Measurements from ENCODE around the gene LBX2.

Gene LBX2

DNA sequence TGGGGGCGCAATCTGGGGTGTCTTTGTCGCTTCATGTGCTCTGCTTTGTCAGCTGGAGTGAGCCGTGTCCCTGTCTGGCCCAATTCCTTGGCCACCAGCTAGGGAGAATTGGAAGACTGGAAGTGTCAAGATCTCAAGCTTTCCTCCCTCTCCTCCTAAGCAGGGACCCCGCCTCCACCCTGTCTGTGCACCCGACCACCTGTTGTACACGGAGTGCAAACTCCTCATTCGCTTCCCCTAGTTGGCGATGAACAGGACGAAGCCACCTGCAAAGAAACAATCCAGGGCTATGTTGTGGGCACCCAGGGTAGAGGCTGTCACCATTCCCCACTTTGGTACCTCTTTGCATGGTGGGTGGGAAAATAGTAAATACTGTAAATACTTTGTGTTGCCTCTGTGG lies 28.3 kb upstream of the LBX2 start:
- TF ChIP-seq ZNF70 (CRISPR knock-in tag; IDR thresholded peaks at IDR 0.05), result no peak
- ATAC-seq, result no peak

DNA sequence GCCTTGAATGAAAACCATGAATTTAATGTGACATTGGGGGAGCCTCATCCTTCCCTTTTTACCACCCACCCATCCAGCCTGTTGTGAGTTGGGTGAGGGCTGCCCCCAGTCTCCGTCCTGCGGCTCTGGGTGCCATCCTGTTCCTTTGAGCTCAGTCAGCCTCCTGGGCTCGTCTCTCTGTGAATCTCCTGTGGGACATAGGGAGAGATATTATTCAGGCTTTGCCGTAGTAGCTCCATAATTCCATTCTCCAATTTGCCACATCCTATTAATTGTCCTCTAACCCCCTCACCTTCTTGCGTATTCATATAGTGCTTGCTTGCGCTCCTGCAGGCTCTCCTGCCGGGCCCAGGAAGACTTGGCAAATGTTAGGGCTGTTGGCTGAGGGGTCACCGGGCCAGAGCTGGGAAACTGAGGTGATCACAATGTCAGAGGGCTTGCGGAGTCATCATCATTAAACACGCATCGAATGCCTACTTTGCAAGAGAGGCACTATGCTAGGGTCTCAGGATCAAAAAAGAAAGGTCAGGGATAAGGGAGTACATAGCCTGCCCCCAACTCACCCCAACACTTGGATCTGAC lies 27.3 kb upstream of the LBX2 start:
- no peak for ATAC-seq

DNA sequence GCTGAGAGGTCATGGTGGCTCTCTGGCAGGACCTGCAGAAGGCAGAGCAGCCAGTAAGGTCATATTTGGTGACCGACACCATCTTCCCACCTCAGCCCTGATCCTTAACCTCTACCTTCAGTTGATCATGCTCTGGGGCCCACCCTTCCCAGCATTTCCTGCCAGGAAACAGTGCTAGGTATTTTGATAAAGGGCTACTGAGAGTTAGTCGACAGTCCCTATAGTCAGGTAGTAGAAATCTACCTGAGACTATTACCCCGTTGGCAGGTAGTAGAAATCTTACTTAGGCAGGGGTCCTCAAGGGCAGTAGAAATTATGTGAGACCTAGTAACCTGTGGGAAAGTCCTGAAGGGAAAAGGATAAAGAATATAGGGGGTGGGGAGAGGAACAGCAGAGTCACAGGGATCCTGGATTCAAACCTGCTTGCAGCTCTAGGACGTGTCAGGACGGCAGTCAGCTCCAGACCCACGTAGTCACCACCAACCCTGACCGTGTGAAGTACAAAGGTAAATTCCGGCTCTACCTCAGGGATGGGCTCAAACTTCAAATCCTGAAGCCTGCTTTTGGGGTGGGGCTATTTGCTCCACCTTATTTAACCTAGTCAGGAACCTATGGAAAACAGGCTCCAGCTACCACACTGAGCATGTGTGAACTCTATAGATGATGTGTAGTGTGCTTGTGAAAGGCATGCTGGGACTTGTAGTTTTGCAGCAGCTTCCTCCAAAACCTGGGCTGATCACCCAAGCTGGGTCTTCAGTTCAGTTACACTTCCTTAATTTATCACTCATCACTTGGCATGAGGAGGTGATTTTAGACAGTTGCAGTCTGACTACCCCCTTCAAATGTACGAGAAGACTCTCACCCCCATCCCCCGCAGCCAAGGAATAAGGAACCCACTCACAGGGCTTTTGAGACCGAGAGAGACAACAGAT lies 26.6 kb upstream of the LBX2 start, which contains the start of gene DQX1:
TSS of gene DQX1 (minus strand) at position 515 of the 932 bp plus-strand sequence. CDS start at position 13, 502 bp downstream.
- no peak for ATAC-seq
- TF ChIP-seq, protein P1, sequence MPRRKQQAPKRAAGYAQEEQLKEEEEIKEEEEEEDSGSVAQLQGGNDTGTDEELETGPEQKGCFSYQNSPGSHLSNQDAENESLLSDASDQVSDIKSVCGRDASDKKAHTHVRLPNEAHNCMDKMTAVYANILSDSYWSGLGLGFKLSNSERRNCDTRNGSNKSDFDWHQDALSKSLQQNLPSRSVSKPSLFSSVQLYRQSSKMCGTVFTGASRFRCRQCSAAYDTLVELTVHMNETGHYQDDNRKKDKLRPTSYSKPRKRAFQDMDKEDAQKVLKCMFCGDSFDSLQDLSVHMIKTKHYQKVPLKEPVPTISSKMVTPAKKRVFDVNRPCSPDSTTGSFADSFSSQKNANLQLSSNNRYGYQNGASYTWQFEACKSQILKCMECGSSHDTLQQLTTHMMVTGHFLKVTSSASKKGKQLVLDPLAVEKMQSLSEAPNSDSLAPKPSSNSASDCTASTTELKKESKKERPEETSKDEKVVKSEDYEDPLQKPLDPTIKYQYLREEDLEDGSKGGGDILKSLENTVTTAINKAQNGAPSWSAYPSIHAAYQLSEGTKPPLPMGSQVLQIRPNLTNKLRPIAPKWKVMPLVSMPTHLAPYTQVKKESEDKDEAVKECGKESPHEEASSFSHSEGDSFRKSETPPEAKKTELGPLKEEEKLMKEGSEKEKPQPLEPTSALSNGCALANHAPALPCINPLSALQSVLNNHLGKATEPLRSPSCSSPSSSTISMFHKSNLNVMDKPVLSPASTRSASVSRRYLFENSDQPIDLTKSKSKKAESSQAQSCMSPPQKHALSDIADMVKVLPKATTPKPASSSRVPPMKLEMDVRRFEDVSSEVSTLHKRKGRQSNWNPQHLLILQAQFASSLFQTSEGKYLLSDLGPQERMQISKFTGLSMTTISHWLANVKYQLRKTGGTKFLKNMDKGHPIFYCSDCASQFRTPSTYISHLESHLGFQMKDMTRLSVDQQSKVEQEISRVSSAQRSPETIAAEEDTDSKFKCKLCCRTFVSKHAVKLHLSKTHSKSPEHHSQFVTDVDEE (CRISPR knock-in tag; IDR thresholded peaks at IDR 0.05), result no peak
- TF ChIP-seq ZFP30 (CRISPR knock-in tag; IDR thresholded peaks at IDR 0.05) (no peak), CSDC2 (CRISPR knock-in tag; IDR thresholded peaks at IDR 0.05) (no peak), TOX (CRISPR knock-in tag; IDR thresholded peaks at IDR 0.05; ENCODE audit: borderline replicate concordance) (no peak), ISL1 (CRISPR knock-in tag; IDR thresholded peaks at IDR 0.05) (no peak), BACH2 (CRISPR knock-in tag; IDR thresholded peaks at IDR 0.05; ENCODE audit: borderline replicate concordance) (no peak), GLIS3 (CRISPR knock-in tag; IDR thresholded peaks at IDR 0.05) (no peak), ZNF565 (CRISPR knock-in tag; conservative IDR thresholded peaks at IDR 0.05; ENCODE audit: low read depth) (no peak), RARB (CRISPR knock-in tag; IDR thresholded peaks at IDR 0.05) (no peak), ZNF8 (CRISPR knock-in tag; IDR thresholded peaks at IDR 0.05) (no peak), PATZ1 (CRISPR knock-in tag; IDR thresholded peaks at IDR 0.05; ENCODE audit: borderline replicate concordance) (no peak), ARNTL (CRISPR knock-in tag; IDR thresholded peaks at IDR 0.05; ENCODE audit: borderline replicate concordance, low read depth) (no peak), ZC3H10 (CRISPR knock-in tag; IDR thresholded peaks at IDR 0.05) (no peak), ESRRG (CRISPR knock-in tag; IDR thresholded peaks at IDR 0.05) (no peak)
- TF ChIP-seq, protein P2, sequence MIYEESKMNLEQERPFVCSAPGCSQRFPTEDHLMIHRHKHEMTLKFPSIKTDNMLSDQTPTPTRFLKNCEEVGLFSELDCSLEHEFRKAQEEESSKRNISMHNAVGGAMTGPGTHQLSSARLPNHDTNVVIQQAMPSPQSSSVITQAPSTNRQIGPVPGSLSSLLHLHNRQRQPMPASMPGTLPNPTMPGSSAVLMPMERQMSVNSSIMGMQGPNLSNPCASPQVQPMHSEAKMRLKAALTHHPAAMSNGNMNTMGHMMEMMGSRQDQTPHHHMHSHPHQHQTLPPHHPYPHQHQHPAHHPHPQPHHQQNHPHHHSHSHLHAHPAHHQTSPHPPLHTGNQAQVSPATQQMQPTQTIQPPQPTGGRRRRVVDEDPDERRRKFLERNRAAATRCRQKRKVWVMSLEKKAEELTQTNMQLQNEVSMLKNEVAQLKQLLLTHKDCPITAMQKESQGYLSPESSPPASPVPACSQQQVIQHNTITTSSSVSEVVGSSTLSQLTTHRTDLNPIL (CRISPR knock-in tag; IDR thresholded peaks at IDR 0.05; ENCODE audit: low read depth), result no peak
- TF ChIP-seq, protein P3, sequence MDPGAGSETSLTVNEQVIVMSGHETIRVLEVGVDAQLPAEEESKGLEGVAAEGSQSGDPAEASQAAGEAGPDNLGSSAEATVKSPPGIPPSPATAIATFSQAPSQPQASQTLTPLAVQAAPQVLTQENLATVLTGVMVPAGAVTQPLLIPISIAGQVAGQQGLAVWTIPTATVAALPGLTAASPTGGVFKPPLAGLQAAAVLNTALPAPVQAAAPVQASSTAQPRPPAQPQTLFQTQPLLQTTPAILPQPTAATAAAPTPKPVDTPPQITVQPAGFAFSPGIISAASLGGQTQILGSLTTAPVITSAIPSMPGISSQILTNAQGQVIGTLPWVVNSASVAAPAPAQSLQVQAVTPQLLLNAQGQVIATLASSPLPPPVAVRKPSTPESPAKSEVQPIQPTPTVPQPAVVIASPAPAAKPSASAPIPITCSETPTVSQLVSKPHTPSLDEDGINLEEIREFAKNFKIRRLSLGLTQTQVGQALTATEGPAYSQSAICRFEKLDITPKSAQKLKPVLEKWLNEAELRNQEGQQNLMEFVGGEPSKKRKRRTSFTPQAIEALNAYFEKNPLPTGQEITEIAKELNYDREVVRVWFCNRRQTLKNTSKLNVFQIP (CRISPR knock-in tag; IDR thresholded peaks at IDR 0.05; ENCODE audit: borderline replicate concordance, low read depth), result no peak

More for the DNA sequence above, 27.3 kb upstream of the LBX2 start:
- TF ChIP-seq ZFP3 (CRISPR knock-in tag; IDR thresholded peaks at IDR 0.05), result no peak
- TF ChIP-seq PATZ1 (CRISPR knock-in tag; IDR thresholded peaks at IDR 0.05; ENCODE audit: borderline replicate concordance), result no peak
- TF ChIP-seq TCF4 (CRISPR knock-in tag; IDR thresholded peaks at IDR 0.05; ENCODE audit: borderline replicate concordance), result no peak
- no peak for TF ChIP-seq ZNF565 (CRISPR knock-in tag; conservative IDR thresholded peaks at IDR 0.05; ENCODE audit: low read depth)
- no peak for TF ChIP-seq ZC3H10 (CRISPR knock-in tag; IDR thresholded peaks at IDR 0.05)
- TF ChIP-seq ARNTL (CRISPR knock-in tag; IDR thresholded peaks at IDR 0.05; ENCODE audit: borderline replicate concordance, low read depth), result no peak
- TF ChIP-seq, protein P2 (CRISPR knock-in tag; IDR thresholded peaks at IDR 0.05; ENCODE audit: low read depth), result no peak
- TF ChIP-seq ZNF70 (CRISPR knock-in tag; IDR thresholded peaks at IDR 0.05), result no peak
- TF ChIP-seq ESRRG (CRISPR knock-in tag; IDR thresholded peaks at IDR 0.05), result no peak
- TF ChIP-seq RARB (CRISPR knock-in tag; IDR thresholded peaks at IDR 0.05), result no peak
- no peak for TF ChIP-seq ISL1 (CRISPR knock-in tag; IDR thresholded peaks at IDR 0.05)
- TF ChIP-seq OSR1 (CRISPR knock-in tag; IDR thresholded peaks at IDR 0.05), result no peak
- no peak for TF ChIP-seq CSDC2 (CRISPR knock-in tag; IDR thresholded peaks at IDR 0.05)
- no peak for TF ChIP-seq PPARA (CRISPR knock-in tag; IDR thresholded peaks at IDR 0.05; ENCODE audit: borderline replicate concordance)
